GM18520 (cell line): ENCODE data around the gene PIGU.
A peak's percentile ranks its signal among the peaks of the same experiment; 100 is the strongest.
"Not testable (repeated sequence)": the region's sequence is repeated elsewhere in the genome, so short reads cannot be mapped to it uniquely, and the experiment has no call there.

Experiments used
- ATAC-seq: cut with Tn5 transposase; IDR thresholded peaks from one replicate; pipeline ENCODE4 v1.9.1; 2021; ENCODE audit not compliant: unreplicated experiment

The PIGU gene

DNA sequence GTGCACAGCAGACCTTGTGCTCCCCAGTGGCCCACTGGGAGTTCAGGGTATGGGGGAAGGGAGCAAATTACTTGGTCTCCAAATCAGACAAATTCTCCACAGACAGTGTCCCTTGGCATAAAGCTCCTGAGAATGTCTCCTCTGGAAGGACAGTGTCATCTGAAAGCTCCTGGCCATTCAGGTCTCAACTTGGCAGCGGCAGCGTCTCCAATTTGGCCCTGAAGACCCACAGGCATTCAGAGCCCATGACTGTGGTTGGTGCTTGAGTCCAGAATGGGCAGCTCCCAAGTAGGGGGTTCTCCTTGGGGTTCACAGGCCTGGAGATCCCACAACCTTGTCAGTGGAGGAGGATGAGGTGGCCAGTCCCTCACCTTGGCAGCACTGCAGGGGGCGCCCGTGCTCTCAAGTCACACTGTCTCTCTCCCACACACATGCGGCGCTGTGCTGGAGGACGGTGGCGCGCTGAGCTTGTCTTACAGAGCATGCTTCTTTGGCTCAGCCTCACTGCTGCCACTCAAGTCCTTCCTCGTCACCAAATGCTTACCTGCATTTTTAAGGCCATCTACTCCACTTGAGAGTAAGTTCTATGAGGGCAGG, 140.0 kb downstream of the PIGU start:
- no peak for ATAC-seq

DNA sequence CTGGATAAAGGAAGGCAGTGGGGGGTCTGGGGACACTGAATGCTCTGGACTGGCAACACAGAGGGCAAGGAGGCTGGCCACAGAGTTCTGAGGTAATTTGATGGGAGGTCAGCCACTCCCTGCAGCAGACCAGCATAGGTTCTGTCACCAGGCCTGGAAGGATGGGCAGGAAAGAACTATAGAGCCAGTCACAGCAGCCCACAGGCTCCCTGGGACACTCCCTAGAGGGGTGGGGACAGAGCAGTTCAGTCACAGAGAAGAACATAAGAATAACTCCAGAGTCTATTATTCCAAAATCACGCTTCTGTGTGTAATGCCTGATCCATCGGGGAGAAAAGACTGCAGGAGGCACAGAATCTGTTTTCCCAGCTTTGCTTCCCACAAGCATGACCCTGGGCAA, 141.0 kb downstream of the PIGU start:
- ATAC-seq, result no peak

DNA sequence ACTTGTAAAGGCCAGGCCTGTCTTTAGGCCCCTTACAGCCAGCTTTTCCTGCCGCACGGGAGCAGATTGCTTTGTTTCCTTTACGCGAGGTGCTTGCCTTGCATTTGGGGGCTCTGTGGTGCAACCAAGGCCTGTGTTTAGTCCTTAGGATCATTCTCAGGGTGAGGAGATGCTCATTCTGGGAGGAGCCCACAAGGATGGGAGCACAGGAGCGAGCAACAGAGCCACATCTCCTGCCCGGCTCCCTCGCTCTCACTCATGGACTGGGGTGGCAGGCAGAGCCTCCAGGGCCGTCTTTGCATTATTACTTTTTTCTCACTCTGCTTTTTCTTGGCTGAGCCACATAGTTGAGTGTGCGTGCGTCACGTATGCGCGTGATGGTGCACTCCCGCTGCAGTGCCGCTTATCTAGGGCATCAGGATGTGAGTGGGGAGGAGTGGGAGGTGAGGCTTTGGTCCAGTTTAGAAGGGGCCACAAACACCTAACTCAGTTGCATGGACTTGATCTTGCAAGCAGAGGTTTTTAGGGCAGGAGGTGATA, 141.5 kb downstream of the PIGU start:
- ATAC-seq, result no peak

DNA sequence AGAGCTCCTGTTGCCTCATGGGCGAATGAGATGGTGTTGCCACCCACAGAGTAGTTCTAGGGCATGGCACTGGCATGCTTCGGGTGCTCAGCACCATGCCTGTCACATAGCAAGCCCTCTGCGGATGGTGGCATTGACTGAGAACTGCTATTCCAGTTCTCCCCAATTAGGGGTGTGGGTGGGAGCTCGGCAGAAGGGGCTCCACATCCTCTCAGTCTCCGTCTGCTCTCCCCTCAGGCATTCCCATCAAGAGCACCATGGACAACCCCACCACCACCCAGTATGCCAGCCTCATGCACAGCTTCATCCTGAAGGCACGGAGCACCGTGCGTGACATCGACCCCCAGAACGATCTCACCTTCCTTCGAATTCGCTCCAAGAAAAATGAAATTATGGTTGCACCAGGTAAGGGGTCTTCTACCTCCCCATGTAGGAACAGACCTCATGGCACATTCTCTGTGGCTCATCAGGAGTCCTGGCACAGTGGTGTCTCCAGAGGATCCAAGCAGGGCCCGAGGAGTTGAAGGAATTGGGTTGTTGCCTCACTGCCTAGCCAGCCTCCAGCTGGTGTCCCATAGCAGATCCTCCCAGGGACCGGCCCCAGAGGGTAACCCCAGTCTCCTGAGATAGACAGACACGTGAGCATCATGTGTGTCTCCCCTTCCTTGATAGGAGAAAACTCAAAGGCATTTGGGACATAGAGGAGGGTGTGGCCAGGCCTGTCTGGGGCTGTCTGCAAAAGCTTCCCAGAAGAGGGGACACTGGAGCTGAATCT, 142.3 kb downstream of the PIGU start:
- no peak for ATAC-seq

DNA sequence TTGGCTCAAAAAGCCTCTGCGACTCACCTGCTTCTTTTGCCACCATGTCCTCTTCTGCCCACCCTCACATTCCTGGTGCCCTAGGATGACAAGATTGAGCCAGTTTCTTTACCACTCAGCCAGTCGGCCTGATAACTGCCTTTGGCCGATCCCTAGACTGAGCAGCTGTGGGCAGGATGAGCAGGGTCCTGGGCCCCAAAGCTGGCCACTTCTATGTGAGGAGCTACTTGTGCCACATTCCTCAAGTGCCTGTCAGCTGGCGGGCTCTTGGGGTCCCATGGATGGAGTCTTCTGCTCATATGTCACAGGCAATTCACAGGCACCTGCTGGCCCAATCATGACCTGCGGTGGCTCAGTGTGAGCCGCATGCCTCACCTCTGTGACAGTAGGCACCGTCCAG, 144.1 kb downstream of the PIGU start:
- ATAC-seq, result no peak

DNA sequence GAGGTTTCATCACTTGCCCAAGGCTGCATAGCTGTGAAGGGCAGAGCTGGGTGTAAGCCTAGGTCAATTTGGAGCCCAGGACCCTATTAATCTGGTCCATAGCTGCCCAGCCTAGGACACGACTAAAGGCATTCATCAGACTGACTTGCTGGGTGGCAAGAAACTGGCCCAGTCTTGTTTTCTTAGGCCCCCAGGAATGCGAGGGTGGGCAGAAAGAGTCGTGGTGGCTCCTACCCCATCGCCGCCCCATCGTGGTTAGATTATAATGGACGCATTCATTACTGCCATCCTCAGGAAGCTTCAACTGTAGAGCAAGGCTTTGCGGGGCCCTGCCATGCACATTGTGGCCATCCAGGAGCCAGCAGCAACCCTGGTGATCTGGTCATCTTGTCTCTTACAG, 144.6 kb downstream of the PIGU start:
- ATAC-seq, result no peak

DNA sequence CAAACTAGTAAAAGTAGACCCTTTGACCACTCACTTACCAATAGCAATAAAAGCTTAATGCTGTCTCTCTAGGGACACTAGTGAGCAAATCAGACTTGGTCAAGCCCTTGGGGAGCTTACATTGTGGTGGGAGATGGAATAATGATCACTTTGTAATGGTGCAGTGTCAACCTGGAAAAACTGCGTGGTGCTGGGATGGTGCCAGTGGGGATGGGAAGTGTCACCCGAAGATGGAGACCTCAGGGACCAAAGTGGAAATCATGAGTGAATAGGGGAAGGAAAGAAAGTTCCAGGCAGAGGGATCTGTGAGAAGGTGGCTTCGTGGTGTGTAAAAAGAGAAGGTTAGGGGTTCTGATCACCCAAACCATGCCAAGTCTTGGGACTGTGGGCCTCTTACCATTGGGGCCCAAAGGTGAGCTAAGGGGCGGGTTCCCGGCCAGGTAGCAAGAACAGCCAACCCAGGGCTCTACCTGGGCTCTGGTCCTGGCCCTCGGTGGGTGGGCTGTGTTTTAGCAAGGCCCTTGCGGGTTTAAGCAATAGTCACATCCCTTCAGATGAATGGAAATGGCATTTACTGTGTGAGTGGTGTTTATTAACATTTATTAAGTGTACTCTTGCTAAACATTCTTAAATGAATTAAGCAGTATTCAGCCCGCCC, 145.2 kb downstream of the PIGU start:
- no peak for ATAC-seq

DNA sequence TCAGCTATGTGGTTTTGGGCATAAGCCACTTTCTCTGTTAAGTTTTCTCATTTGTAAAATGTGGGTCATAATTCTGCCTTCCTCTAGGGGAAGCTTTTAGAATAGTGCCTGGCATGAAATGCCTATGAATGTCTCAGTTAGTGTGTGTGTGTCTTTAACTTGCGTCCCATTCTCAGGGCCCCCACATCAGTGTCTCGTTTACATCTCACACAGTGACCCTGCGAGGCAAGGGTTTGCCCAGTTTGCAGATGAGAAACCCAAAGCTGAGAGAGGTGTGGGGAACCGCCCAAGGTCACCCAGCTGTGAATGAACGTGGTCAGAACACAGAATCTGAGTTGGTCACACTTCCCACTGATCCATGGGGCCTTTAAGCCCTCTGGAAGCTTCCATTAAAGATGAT, 146.6 kb downstream of the PIGU start:
- ATAC-seq, result no peak

DNA sequence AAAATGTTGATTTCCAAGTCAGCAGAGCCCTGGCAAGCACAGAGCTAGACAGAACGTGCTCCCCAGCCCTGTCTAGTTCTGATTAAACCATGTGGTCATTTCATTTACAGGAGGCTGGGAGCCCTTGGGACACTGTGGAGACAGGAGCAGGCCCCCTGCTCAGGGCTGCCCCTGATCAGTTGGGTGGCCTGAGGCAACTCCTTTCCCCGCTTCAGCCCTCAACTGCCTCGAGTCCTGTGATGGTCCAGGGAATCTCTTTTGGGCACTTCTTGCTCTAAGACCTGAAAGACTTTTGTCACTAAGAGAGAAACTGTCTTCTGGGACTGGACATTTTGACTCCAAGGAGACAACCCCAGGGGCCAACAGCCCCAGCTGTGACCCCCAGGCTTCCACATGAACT, 147.2 kb downstream of the PIGU start:
- no peak for ATAC-seq

DNA sequence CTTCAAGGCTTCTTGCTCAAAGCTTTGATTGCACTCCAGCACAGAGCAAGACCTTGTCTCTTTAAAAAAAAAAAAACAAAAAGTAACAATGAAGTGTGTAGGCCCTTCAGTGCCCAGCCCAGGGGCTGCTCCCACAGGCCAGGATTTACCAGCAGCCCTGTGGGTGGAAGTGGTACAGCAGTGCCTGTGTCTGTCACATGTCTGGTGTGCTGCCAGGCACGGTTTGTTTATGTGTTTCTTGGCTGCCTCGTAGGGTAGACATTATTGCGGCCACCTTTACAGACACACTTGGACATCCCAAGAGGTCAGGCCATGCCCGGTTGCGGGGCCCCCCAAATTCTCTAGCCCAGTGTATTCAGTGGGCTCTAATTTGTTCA, 148.0 kb downstream of the PIGU start:
- ATAC-seq, result no peak

DNA sequence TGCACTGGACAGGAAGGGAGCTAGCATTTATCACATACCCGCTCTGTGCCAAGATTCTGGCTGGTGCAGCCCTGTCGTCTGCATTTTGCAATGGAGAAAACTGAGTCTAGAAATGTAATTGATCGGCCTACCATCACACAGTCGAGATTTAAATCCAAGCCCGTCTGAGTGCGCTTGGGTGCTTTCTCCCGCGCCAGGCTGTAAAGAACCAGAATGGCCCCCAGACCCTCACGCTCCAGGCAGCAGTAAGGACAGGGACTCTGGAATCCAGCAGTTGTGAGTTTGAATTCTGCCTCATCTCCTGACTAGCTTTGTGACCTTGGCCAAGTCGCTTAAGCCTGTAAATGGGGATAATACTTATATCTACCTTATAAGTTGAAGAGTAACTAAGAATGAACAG, 149.9 kb downstream of the PIGU start:
- no peak for ATAC-seq

DNA sequence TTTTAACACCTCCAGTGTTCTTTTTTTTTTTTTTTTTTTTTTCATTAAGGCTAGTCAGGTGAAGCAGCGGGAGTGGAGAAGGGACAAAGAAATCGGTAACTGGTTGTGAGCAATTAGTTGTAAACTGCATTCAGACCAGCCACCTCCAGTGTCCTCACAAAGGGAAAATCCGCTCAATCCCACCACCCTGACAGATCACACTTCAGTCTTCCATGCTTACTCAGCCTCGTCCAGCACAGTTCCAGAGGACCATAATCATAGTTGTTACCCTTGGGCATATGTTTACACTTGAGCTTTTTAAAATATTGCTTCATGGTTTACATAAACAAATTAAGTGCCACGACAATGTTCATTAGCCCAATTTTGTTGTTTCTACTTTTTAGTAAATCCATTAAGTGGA, 150.4 kb downstream of the PIGU start:
- no peak for ATAC-seq

DNA sequence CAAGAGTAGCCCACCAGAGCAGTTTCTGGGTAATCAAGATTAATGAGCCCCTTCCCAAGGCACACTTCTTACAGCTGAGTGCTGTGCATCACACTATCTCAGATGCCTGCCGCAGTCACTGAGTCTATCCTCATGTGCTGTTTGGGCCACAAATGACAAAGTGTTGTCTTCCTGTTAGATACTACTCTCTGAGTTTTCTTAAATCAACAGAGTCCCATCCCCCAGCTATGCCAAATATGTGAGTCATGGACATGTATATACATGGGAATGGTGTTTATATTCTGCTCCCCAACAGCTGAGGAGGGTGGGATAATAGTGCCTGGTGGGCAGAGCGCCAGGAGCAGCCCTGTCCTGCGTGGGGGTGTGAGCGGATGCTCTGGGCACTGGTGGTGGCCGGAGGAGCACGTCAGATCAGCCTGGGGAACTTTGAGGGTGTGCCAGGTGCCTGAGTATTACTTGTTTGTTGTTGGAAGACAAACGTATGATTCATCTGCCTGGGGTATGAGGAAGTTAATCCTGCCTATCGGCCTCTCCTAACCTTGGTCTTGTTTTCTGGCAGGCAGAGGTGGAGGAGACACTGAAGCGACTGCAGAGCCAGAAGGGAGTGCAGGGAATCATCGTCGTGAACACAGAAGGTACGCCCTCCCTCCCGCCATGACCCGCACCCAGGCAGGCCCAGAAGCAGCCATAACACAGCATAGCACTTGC, 151.0 kb downstream of the PIGU start:
- ATAC-seq, result no peak

DNA sequence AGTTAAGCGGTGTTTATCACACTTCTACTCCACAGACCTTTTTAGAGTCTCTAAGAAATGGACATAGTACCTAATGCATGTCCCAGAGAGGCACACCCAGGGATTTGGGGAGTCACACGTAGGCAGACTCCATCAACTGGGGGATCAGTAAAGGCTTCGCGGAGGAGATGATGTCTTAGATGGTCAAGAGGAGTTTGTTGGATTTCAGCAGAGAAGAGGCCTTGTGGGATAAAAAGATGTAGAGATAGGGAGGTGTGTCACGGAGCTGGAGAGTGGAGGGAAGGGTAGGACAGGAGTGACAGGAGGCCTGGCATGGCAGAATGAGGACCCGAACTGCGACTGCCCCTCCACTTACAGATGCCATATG, 151.6 kb downstream of the PIGU start:
- no peak for ATAC-seq

DNA sequence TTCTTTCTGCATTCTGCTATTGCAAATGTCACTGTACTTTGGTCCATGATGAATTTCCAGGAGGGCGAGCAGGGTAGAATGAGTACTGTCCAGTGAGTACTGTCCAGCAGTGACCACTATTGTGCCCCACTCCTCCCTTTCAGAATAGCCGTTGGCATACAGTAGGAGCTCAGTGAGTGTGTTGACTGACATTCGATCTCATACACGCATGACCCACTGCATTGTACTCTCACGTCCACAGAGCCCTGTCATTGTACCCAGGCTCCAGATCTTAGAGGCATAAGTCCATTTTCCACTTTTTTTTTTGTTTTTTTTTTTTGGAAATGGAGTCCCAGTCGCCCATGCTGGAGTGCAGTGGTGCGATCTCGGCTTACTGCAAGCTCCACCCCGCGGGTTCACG, 152.5 kb downstream of the PIGU start:
- ATAC-seq, result no peak

DNA sequence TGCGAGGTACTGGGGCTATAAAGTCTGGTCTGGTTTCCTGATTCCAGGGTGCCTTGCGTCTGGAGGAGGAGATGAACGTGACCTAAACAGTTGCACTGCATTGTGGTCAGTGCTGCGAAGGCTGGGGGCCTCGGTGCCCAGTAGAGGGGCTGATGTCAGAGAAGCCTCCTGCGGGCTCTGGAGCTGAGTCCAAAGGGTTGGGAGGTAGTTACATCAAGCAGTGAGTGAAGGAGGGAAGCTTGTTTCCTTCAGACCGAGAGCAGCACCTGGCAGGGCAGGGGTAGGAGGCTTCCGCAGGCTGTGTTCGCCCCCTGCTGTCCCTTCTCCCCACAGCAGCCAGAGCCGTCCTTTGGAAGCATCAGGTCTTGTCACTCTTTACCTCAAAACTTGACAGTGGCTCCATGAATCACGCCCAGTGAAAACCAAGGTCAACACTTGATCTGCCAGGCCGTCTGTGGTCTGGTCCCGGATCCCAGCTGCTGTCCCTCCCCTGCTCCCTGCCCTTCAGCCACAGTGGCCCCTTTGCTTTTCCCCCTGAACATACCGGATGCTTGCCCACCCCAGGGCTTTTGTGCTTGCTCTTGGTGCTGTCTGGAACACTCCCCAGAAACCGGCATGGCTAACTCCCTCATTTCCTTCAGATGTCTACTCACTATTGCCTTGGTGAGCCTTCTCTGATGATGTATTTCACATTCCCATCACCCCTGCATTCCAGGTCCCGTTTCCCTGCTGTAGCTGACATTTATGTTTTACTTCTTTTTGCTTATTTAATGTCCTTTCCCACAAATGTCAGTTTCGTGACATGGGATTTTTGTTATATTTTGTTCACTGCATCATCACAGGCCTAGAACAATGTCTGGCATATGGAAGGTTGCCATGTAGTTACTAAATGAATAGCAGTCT, 153.7 kb downstream of the PIGU start:
- ATAC-seq, result no peak

DNA sequence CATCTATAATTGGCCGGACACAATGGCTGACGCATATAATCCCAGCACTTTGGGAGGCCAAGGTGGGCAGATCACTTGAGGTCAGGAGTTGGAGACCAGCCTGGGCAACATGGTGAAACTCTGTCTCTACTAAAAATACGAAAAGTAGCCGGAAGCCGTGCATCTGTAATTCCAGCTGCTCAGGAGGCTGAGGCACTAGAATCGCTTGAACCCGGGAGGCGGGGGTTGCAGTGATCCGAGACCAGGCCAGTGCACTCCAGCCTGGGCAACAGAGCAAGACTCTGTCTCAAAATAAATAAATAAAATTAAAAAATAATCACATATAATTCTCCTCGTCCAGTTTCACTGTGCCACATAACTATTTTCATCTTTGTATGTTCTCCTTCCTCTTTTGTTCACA, 157.1 kb downstream of the PIGU start:
- ATAC-seq, result not testable (repeated sequence)

DNA sequence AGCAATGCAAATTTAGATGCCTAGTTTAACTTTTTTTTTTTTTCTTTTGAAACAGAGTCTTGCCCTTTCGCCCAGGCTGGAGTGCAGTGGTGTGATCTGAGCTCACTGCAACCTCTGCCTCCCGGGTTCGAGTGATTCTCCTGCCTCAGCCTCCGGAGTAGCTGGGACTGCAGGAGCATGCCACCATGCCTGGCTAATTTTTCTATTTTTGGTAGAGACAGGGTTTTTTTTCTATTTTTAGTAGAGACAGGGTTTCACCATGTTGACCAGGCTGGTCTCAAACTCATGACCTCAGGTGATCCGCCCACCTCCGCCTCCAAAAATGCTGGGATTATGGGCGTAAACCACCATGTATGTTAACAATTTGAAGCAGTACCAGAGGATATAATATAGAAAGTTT, 158.0 kb downstream of the PIGU start:
- ATAC-seq, result not testable (repeated sequence)

DNA sequence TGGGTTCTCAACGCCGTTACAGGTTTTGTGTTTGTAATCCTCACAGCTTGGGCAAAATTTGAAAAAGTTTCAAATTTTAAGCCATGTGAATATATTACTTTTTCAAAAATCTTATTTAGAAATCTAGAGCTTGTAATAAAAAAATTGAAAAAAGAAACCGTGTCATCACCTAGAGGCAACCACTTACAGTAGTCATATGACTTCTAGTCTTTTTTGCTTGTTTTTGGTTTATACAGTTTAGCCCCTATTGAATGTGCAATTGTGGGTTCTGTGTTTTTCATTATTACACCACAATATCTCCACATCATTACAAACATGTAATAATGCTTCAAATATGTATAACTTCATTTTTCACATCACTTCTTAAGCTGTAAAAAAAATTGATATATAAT, 159.8 kb downstream of the PIGU start:
- no peak for ATAC-seq

DNA sequence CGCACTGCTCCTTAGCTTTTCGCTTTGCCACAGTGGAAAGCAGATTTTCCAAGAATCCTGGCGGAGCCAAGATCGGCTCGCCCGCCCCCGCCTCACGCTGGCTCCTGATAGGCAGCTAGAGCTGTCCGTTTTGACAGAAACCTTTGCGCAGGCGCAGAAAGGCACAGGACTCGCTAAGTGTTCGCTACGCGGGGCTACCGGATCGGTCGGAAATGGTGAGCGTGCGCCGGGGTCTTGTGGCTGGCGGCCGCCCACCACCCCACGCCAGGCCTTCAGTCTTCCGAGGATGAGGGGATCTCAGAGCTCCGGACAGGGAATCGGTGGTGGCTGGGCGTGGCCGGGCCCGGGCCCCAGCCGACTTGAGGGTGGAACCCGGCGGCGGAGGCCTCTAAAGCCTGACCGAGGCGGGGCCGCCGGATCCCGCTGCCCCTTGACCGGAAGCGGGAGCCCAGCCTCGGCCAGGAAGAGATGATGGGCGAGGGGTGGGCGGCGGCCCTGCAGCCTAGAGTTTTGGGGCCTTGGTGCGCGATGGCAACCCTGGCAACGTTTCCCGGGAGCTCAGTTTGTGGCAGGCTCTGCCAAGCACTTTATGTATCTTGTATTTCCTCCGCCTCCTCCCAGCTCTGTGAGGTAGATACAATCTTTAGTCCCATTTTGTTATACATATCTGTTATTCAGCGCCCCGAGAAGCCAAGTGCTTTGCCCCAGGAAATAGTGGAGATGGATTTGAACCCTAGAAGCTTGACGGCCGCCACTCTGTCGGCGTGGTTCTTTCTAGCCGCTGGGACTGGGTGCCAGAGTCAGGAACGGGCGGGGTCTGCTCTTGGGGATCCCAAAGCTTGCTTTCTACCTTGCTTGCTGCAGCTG, 160.4 kb downstream of the PIGU start, which contains the start of gene DYNLRB1:
Gene DYNLRB1, plus strand, starts transcription at position 176 of the 867 bp plus-strand sequence. Its CDS starts 37 bp downstream, at position 213.
- ATAC-seq, result peak; percentile 60
